Ishikawa (cell line): ENCODE measurements around the gene GNL3L.

Source experiments
- EP300 ChIP-seq: IDR thresholded peaks from 2 replicates; pipeline ENCODE4 v1.6.1; 2012; ENCODE audit warnings: borderline replicate concordance
- TAF1 ChIP-seq: IDR thresholded peaks from 2 replicates; pipeline ENCODE4 v1.6.1; 2012; ENCODE audit warnings: low read depth, mild to moderate bottlenecking
- ZBTB7A ChIP-seq: IDR thresholded peaks from 2 replicates; pipeline ENCODE4 v1.6.1; 2012; ENCODE audit warnings: low read depth

GRCh38 chrX:54564936-54565335 lies 34.9 kb downstream of the GNL3L start:
- TF ChIP-seq TAF1 (no peak), EP300 (no peak), ZBTB7A (no peak)
